Activated naive CD4-positive, alpha-beta T cell treated with anti-CD3 and anti-CD28 coated beads, Interleukin-2, amount 10 ng/mL, durations not matched to agents 7 days and 5 days (primary cell): ENCODE results near the gene COL21A1.

Experiments
- CTCF ChIA-PET: fragments of 350-600 bp; sonication (Branson Sonifier 250); formaldehyde crosslinking; loops from one replicate; lab custom pipeline; 2021; ENCODE audit warnings: antibody characterized with exemption; lab: Charles Lee
- DNase-seq: peaks from one replicate; pipeline ENCODE4 v3.0.0-alpha.2; 2020
- H3K27ac Mint-ChIP-seq: one replicate; pipeline ENCODE4 v1.8.0; 2021; ENCODE audit warnings: mild to moderate bottlenecking, moderate library complexity, mixed read lengths
- H3K27me3 Mint-ChIP-seq: one replicate; pipeline ENCODE4 v1.8.0; 2021; ENCODE audit warnings: mild to moderate bottlenecking, mixed read lengths
- H3K36me3 Mint-ChIP-seq: one replicate; pipeline ENCODE4 v1.8.0; 2021; ENCODE audit warnings: mixed read lengths
- H3K4me1 Mint-ChIP-seq: one replicate; pipeline ENCODE4 v1.8.0; 2021; ENCODE audit warnings: mixed read lengths
- H3K4me3 Mint-ChIP-seq: one replicate; pipeline ENCODE4 v1.8.0; 2021; ENCODE audit warnings: mild to moderate bottlenecking, moderate library complexity, mixed read lengths
- H3K9me3 Mint-ChIP-seq: one replicate; pipeline ENCODE4 v1.8.0; 2021; ENCODE audit warnings: mixed read lengths

COL21A1 gene

GRCh38 chr6:56096541-56096940 is 150.8 kb downstream of the COL21A1 start:
- Mint-ChIP-seq H3K9me3 (peaks cover 4% of the 10 kb centered on the region), H3K4me1 (no peaks in the 10 kb centered on the region), H3K36me3 (no peaks in the 10 kb centered on the region), H3K4me3 (no peak overlapping the region), H3K27ac (no peak overlapping the region), H3K27me3 (no peaks in the 10 kb centered on the region)
- CTCF ChIA-PET: no interaction called here
- DNase-seq: no peak

DNA sequence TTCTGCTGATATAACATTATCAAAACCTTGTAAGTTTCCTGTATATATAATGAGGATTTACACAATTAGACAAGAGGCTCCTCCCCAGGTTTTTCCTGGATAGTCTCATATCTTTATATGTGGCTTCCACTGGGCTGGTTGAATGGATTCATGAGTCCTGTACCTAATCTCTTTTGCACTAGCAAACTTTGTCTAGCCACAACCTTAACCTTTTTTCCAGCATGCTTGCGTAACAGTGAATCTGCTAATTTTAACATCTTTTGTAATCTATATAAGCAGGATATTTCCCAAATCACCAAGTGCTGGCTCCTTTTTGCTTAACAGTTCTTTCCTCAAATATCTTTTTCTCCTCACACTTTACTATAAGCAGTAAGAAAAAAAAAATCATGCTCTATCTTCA is 153.6 kb downstream of the COL21A1 start:
- no peaks in the 10 kb centered on the region for H3K36me3 Mint-ChIP-seq
- H3K27ac Mint-ChIP-seq: no peak overlapping the region
- no peaks in the 10 kb centered on the region for H3K27me3 Mint-ChIP-seq
- no peak for DNase-seq
- H3K4me3 Mint-ChIP-seq: no peak overlapping the region
- CTCF ChIA-PET: no interaction called here
- no peaks in the 10 kb centered on the region for H3K4me1 Mint-ChIP-seq
- peaks cover 6% of the 10 kb centered on the region for H3K9me3 Mint-ChIP-seq

- Mint-ChIP-seq H3K27ac (no peak overlapping the region), H3K36me3 (no peaks in the 10 kb centered on the region), H3K27me3 (no peaks in the 10 kb centered on the region), H3K4me1 (no peaks in the 10 kb centered on the region), H3K4me3 (no peak overlapping the region), H3K9me3 (peaks cover 9% of the 10 kb centered on the region)
- no peak for DNase-seq
- CTCF ChIA-PET: no interaction called here
Measured at GRCh38 chr6:56091159-56091869, 156.1 kb downstream of the COL21A1 start.

DNA sequence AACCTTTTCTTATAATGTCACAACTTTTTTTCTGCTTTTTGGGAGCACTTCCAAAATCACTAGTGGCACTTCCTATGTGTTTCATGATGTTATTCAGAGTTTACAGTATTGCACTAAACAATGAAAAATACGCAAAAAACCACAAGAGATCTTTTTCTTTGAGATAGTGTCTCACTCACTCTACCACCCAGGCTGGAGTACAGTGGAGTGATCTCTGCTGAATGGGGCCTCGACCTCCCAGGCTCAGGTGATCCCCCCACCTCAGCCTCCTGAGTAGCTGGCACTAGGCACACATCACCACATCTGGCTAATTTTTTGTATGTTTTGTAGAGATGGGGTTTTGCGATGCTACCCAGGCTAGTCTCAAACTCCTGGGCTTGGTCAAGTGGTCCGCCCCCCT is 158.7 kb downstream of the COL21A1 start:
- Mint-ChIP-seq H3K9me3 (peaks cover 9% of the 10 kb centered on the region), H3K36me3 (no peaks in the 10 kb centered on the region), H3K27ac (no peak overlapping the region), H3K27me3 (no peaks in the 10 kb centered on the region), H3K4me1 (no peaks in the 10 kb centered on the region), H3K4me3 (no peak overlapping the region)
- no peak for DNase-seq
- CTCF ChIA-PET: no interaction called here

GRCh38 chr6:56087421-56087820 is 160.0 kb downstream of the COL21A1 start:
- Mint-ChIP-seq H3K27ac (no peak overlapping the region), H3K36me3 (no peaks in the 10 kb centered on the region), H3K4me3 (no peak overlapping the region), H3K4me1 (no peaks in the 10 kb centered on the region), H3K27me3 (no peaks in the 10 kb centered on the region), H3K9me3 (peaks cover 7% of the 10 kb centered on the region)
- DNase-seq: no peak
- CTCF ChIA-PET: no interaction called here

- Mint-ChIP-seq H3K9me3 (no peaks in the 10 kb centered on the region), H3K4me1 (no peaks in the 10 kb centered on the region), H3K36me3 (no peaks in the 10 kb centered on the region), H3K27me3 (no peaks in the 10 kb centered on the region), H3K4me3 (no peak overlapping the region), H3K27ac (no peak overlapping the region)
- no peak for DNase-seq
- CTCF ChIA-PET: no interaction called here
Measured at GRCh38 chr6:56079751-56080540, 167.4 kb downstream of the COL21A1 start.

DNA sequence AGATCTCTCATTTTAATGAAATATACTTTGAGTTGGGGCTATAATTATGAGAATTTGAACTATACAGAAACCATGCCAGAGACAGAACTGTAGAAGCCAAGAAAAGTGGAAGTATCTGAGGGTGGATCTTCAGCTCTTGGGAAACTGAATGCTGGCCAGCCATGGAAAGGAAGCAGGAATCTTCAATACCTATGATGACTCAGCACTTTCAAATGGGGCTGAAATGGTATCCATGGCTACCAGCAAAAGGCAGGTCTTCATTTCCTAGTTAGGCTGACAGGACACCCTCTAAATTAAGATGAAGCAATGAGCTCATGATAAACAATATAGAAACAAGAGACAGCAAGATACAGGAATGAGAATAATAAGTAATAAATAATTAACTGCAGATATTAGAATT is 171.3 kb downstream of the COL21A1 start:
- CTCF ChIA-PET: no interaction called here
- Mint-ChIP-seq H3K4me3 (no peak overlapping the region), H3K27me3 (no peaks in the 10 kb centered on the region), H3K36me3 (no peaks in the 10 kb centered on the region), H3K9me3 (peaks cover 4% of the 10 kb centered on the region), H3K4me1 (no peaks in the 10 kb centered on the region), H3K27ac (no peak overlapping the region)
- no peak for DNase-seq

GRCh38 chr6:56073761-56074160 is 173.6 kb downstream of the COL21A1 start:
- peaks cover 4% of the 10 kb centered on the region for H3K9me3 Mint-ChIP-seq
- DNase-seq: no peak
- H3K27ac Mint-ChIP-seq: no peak overlapping the region
- CTCF ChIA-PET: no interaction called here
- no peak overlapping the region for H3K4me3 Mint-ChIP-seq
- H3K36me3 Mint-ChIP-seq: no peaks in the 10 kb centered on the region
- no peaks in the 10 kb centered on the region for H3K4me1 Mint-ChIP-seq
- H3K27me3 Mint-ChIP-seq: no peaks in the 10 kb centered on the region

- H3K27ac Mint-ChIP-seq: no peak overlapping the region
- no peaks in the 10 kb centered on the region for H3K36me3 Mint-ChIP-seq
- no peaks in the 10 kb centered on the region for H3K4me1 Mint-ChIP-seq
- H3K4me3 Mint-ChIP-seq: no peak overlapping the region
- CTCF ChIA-PET: no interaction called here
- no peaks in the 10 kb centered on the region for H3K27me3 Mint-ChIP-seq
- no peak for DNase-seq
- peaks cover 4% of the 10 kb centered on the region for H3K9me3 Mint-ChIP-seq
Measured at GRCh38 chr6:56073315-56073714, 174.1 kb downstream of the COL21A1 start.

DNA sequence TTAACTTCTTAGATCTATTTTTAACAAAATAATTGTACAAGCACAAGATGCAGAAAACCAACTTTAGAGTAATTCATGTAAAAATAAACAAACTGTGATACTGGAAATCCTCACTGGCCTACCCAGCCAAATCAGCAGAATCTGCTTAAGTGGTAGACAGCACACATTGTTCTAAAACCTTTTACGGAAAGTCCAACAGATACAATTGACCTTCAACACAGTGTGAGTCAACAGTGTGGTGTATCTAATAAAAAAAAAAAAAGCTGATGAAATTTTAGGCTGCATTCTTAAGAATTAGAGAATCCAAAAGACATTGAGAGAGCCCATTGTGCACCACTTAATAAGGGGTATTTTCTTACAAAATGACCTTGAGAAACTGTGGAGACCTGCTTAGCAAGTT is 174.5 kb downstream of the COL21A1 start:
- no peaks in the 10 kb centered on the region for H3K27me3 Mint-ChIP-seq
- DNase-seq: no peak
- CTCF ChIA-PET: no interaction called here
- H3K4me1 Mint-ChIP-seq: no peaks in the 10 kb centered on the region
- peaks cover 4% of the 10 kb centered on the region for H3K9me3 Mint-ChIP-seq
- no peaks in the 10 kb centered on the region for H3K36me3 Mint-ChIP-seq
- H3K4me3 Mint-ChIP-seq: no peak overlapping the region
- H3K27ac Mint-ChIP-seq: no peak overlapping the region

- Mint-ChIP-seq H3K4me1 (no peaks in the 10 kb centered on the region), H3K27me3 (no peaks in the 10 kb centered on the region), H3K27ac (no peak overlapping the region), H3K4me3 (no peak overlapping the region), H3K36me3 (no peaks in the 10 kb centered on the region), H3K9me3 (no peaks in the 10 kb centered on the region)
- CTCF ChIA-PET: no interaction called here
- DNase-seq: no peak
Measured at GRCh38 chr6:56065408-56065807, 182.0 kb downstream of the COL21A1 start.

GRCh38 chr6:56062836-56063235 is 184.5 kb downstream of the COL21A1 start:
- Mint-ChIP-seq H3K4me1 (no peaks in the 10 kb centered on the region), H3K36me3 (no peaks in the 10 kb centered on the region), H3K9me3 (no peaks in the 10 kb centered on the region), H3K4me3 (no peak overlapping the region), H3K27ac (no peak overlapping the region), H3K27me3 (no peaks in the 10 kb centered on the region)
- no peak for DNase-seq
- CTCF ChIA-PET: no interaction called here

GRCh38 chr6:56058636-56059035 is 188.7 kb downstream of the COL21A1 start:
- H3K4me3 Mint-ChIP-seq: no peak overlapping the region
- no peaks in the 10 kb centered on the region for H3K9me3 Mint-ChIP-seq
- CTCF ChIA-PET: no interaction called here
- no peak for DNase-seq
- no peak overlapping the region for H3K27ac Mint-ChIP-seq
- H3K36me3 Mint-ChIP-seq: no peaks in the 10 kb centered on the region
- H3K4me1 Mint-ChIP-seq: no peaks in the 10 kb centered on the region
- no peaks in the 10 kb centered on the region for H3K27me3 Mint-ChIP-seq

GRCh38 chr6:56055081-56055704 is 192.2 kb downstream of the COL21A1 start:
- H3K27me3 Mint-ChIP-seq: no peaks in the 10 kb centered on the region
- H3K9me3 Mint-ChIP-seq: peaks cover 4% of the 10 kb centered on the region
- H3K4me1 Mint-ChIP-seq: no peaks in the 10 kb centered on the region
- H3K36me3 Mint-ChIP-seq: no peaks in the 10 kb centered on the region
- CTCF ChIA-PET: no interaction called here
- no peak overlapping the region for H3K27ac Mint-ChIP-seq
- no peak for DNase-seq
- H3K4me3 Mint-ChIP-seq: no peak overlapping the region

- CTCF ChIA-PET: no interaction called here
- Mint-ChIP-seq H3K27ac (no peak overlapping the region), H3K27me3 (no peaks in the 10 kb centered on the region), H3K4me1 (no peaks in the 10 kb centered on the region), H3K4me3 (no peak overlapping the region), H3K9me3 (peaks cover 4% of the 10 kb centered on the region), H3K36me3 (no peaks in the 10 kb centered on the region)
- DNase-seq: no peak
Measured at GRCh38 chr6:56051202-56051598, 196.2 kb downstream of the COL21A1 start.
